Bronchial epithelial cell (primary cell): ENCODE results near the gene ANKRD63. TPM values are rescaled to one million over a fixed set of nuclear protein-coding genes. Genes with fewer than 3 reads are reported as not detected.

Experiments used
- DNase-seq: peaks from one replicate; pipeline ENCODE4 v3.0.0-alpha.2; 2010; ENCODE audit warnings: low read depth
- FAIRE-seq: peaks from 2 replicates; lab custom pipeline; 2011; peaks lifted over from hg19 to GRCh38; lab: Jason Lieb, UNC
- H3K27me3 ChIP-seq: 2 replicates; pipeline ENCODE4 v1.5.1; 2011; ENCODE audit warnings: low read length; ENCODE audit not compliant: control insufficient read depth, insufficient read depth
- H3K36me3 ChIP-seq: 2 replicates; pipeline ENCODE4 v1.5.1; 2011; ENCODE audit warnings: low read length; ENCODE audit not compliant: control insufficient read depth, insufficient read depth
- H3K4me3 ChIP-seq: 2 replicates; pipeline ENCODE4 v1.5.1; 2011; ENCODE audit warnings: mild to moderate bottlenecking, low read depth, low read length, control low read depth
- total RNA-seq: library from RNA; depleted of rRNA; stranded (reverse); fragments of >200 nt; gene quantifications from 2 replicates; pipeline ENCODE4 v1.2.1, GENCODE V29; 2014
- TF ChIP-seq, protein P1 (sequence below): IDR thresholded peaks from 2 replicates; pipeline ENCODE4 v1.5.1; 2011; ENCODE audit warnings: mild to moderate bottlenecking, moderate library complexity, low read length, control low read depth, inconsistent platforms; ENCODE audit not compliant: insufficient read depth, severe bottlenecking

Gene ANKRD63
- total RNA-seq, 1 donor from 2014 or later, result not detected

DNA sequence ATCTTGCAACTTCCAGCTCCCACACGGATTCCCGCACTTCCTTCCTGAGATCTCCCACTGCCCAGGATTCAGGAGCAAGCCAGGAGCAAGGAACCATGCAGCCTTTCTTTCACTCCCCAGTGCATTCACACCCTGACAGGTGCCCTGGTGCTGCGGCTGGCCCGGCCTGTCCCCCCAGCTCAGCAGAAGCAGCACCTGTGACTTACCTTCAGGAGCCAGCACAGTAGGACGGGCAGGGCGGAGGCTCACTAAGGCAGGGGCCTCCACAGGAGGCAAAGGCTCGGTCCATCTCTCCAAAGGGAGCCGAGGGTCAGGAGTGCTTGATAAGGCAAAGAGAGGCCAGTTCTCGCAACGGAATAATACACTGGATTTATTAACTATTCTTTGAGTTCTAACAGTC is 4.8 kb downstream of the ANKRD63 start:
- DNase-seq (no peak), FAIRE-seq (no peak)
- Histone ChIP-seq H3K36me3 (peaks cover 24% of the 10 kb centered on the region), H3K27me3 (peaks cover 17% of the 10 kb centered on the region), H3K4me3 (no peak overlapping the region)
- TF ChIP-seq, protein P1, sequence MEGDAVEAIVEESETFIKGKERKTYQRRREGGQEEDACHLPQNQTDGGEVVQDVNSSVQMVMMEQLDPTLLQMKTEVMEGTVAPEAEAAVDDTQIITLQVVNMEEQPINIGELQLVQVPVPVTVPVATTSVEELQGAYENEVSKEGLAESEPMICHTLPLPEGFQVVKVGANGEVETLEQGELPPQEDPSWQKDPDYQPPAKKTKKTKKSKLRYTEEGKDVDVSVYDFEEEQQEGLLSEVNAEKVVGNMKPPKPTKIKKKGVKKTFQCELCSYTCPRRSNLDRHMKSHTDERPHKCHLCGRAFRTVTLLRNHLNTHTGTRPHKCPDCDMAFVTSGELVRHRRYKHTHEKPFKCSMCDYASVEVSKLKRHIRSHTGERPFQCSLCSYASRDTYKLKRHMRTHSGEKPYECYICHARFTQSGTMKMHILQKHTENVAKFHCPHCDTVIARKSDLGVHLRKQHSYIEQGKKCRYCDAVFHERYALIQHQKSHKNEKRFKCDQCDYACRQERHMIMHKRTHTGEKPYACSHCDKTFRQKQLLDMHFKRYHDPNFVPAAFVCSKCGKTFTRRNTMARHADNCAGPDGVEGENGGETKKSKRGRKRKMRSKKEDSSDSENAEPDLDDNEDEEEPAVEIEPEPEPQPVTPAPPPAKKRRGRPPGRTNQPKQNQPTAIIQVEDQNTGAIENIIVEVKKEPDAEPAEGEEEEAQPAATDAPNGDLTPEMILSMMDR, result no peak

DNA sequence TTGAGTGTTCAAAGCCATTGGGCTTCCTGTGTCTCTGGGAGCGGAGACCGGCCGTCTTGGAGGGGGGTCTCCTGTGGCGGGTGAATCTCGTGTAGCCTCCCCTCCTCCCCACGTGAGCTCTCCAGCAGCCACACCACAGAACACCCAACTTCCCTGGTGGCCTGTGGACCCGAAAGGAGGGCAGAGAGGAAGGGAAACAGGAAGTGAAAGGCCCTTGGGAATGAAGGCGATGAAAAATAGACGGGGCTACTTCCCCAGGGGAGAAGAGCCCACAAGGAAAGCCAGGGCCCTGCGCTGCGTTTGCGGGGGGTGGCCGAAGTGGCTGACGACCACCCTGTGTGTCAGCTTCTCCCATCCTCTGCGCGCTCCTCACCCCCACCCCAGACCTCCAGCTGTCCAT is 5.4 kb downstream of the ANKRD63 start:
- Histone ChIP-seq H3K4me3 (no peak overlapping the region), H3K36me3 (peaks cover 29% of the 10 kb centered on the region), H3K27me3 (peaks cover 15% of the 10 kb centered on the region)
- DNase-seq (no peak), FAIRE-seq (no peak)
- TF ChIP-seq, protein P1, result no peak

DNA sequence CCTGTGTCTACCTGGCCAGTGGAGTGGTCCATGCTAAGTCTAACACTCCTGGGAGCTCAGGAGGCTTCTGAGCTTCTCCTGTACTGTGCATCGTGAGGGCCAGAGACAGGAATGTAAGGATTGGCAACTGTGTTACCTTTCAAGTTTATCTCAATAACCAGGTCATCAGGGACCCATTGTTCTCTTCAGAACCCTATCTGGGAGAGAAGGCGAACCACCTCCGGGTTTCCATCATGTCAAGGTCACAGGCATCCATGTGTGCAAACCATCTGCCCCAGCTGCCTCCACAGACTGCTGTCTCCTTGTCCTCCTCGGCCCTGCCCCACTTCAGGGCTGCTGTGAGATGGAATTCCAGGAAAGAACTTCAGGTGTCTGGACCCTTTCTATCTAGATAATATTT is 5.9 kb downstream of the ANKRD63 start:
- peaks cover 12% of the 10 kb centered on the region for H3K27me3 ChIP-seq
- TF ChIP-seq, protein P1, result no peak
- no peak overlapping the region for H3K4me3 ChIP-seq
- H3K36me3 ChIP-seq, result peaks cover 32% of the 10 kb centered on the region
- DNase-seq (no peak), FAIRE-seq (no peak)

DNA sequence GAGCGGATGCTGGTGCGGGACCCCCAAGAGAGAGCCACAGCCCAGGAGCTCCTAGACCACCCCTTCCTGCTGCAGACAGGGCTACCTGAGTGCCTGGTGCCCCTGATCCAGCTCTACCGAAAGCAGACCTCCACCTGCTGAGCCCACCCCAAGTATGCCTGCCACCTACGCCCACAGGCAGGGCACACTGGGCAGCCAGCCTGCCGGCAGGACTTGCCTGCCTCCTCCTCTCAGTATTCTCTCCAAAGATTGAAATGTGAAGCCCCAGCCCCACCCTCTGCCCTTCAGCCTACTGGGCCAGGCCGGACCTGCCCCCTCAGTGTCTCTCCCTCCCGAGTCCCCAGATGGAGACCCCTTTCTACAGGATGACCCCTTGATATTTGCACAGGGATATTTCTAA is 6.9 kb downstream of the ANKRD63 start:
- no peak for DNase-seq
- Histone ChIP-seq H3K36me3 (peaks cover 33% of the 10 kb centered on the region), H3K27me3 (peaks cover 5% of the 10 kb centered on the region), H3K4me3 (no peak overlapping the region)
- TF ChIP-seq, protein P1, result no peak
- FAIRE-seq, result no peak

DNA sequence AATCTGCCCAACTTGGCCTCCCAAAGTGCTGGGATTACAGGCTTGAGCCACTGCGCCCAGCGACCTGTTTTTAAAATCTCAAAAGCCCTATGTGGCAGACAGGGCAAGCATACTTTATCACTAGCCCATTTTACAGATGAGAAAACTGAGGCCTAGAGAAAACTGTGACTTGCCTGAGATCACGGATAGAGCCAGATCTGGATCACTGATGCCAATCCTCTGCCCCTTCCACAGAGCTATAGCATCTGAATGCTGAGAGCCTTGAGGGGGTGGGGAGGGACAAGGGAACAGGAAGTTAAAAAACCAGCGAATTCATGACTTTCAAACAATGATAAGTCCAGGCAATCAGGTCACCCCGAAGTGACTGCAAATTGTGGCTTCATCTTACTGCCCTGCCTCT is 7.3 kb downstream of the ANKRD63 start:
- Histone ChIP-seq H3K27me3 (peaks cover 2% of the 10 kb centered on the region), H3K4me3 (no peak overlapping the region), H3K36me3 (peaks cover 33% of the 10 kb centered on the region)
- TF ChIP-seq, protein P1, result no peak
- DNase-seq (no peak), FAIRE-seq (no peak)
